HFFc6 (cell line): ENCODE measurements around the gene LTC4S. TPM values are rescaled to one million over a fixed set of nuclear protein-coding genes. Genes with fewer than 3 reads are reported as not detected.

Source experiments
- DNase-seq: peaks from one replicate; pipeline ENCODE4 v3.0.0-alpha.2; 2018
- H3K27ac Mint-ChIP-seq: 2 replicates; pipeline ENCODE4 v1.8.0; 2020; ENCODE audit warnings: mild to moderate bottlenecking, mixed read lengths
- H3K27me3 Mint-ChIP-seq: 2 replicates; pipeline ENCODE4 v1.8.0; 2021; ENCODE audit warnings: mild to moderate bottlenecking, moderate library complexity, mixed read lengths; ENCODE audit not compliant: insufficient read depth
- H3K36me3 Mint-ChIP-seq: 2 replicates; pipeline ENCODE4 v1.8.0; 2021; ENCODE audit warnings: low read depth, mixed read lengths
- H3K4me1 Mint-ChIP-seq: 2 replicates; pipeline ENCODE4 v1.8.0; 2020; ENCODE audit warnings: low read depth, mixed read lengths
- H3K4me3 Mint-ChIP-seq: 2 replicates; pipeline ENCODE4 v1.8.0; 2020; ENCODE audit warnings: mild to moderate bottlenecking, moderate library complexity, mixed read lengths
- H3K9me3 Mint-ChIP-seq: 2 replicates; pipeline ENCODE4 v1.8.0; 2020; ENCODE audit warnings: mild to moderate bottlenecking, mixed read lengths
- total RNA-seq, 6 experiments: library from RNA; stranded (reverse); fragmentation: NEBNext Ultra II Directional; extraction: Animal tissue kit (Norgen Biotek cat#: 25700); gene quantifications; 2 replicates in 1 of 6; 3 replicates in 5 of 6; pipeline ENCODE4 v1.2.3, GENCODE V29; 2021
- TF ChIP-seq, protein P1 (sequence below): fragments of 200-600 bp; sonication (generic); IDR thresholded peaks from 2 replicates; pipeline ENCODE4 v1.5.0; 2021; ENCODE audit warnings: antibody characterized with exemption, mild to moderate bottlenecking

The LTC4S gene
- total RNA-seq, 6 experiments from 2014 or later = not detected

DNA sequence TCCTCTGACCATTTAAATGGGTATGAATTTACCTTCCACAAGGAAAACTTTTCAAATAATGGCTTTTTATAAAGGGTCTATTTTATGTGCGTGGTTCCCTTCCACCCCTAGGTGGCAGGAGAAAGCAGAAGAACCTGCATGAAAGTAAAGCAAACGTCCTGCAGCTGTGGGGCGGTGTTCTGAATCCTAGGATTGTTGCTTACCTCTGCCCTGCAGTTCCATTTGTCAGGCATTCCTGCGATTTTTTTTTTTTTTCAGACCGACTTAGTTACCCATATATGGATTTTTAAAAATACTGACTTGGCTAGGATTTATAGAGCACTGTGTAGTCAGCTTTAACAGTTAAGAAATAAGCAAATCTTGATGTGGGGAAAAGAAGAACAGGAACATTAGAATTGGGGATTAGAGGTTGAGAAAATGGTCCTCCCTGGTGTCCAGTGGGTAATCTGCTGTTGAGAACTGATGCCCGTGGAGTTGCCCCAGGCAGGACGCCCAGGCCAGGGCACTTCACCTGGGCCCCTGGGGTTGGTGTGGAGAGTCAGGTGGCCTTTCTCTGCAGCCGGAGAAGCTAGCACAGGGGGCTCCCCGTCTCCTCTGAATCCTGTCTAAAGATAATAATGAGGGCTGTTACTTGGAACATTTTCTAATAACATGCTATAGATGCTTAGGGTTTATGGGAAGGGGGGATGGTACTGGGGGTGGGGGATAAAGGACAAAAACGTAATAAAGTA is 30.4 kb upstream of the LTC4S start:
- H3K4me1 Mint-ChIP-seq = peaks cover 82% of the 10 kb centered on the region
- peak overlapping the region; percentile 44 for H3K4me3 Mint-ChIP-seq
- H3K27me3 Mint-ChIP-seq = no peaks in the 10 kb centered on the region
- TF ChIP-seq, protein P1, sequence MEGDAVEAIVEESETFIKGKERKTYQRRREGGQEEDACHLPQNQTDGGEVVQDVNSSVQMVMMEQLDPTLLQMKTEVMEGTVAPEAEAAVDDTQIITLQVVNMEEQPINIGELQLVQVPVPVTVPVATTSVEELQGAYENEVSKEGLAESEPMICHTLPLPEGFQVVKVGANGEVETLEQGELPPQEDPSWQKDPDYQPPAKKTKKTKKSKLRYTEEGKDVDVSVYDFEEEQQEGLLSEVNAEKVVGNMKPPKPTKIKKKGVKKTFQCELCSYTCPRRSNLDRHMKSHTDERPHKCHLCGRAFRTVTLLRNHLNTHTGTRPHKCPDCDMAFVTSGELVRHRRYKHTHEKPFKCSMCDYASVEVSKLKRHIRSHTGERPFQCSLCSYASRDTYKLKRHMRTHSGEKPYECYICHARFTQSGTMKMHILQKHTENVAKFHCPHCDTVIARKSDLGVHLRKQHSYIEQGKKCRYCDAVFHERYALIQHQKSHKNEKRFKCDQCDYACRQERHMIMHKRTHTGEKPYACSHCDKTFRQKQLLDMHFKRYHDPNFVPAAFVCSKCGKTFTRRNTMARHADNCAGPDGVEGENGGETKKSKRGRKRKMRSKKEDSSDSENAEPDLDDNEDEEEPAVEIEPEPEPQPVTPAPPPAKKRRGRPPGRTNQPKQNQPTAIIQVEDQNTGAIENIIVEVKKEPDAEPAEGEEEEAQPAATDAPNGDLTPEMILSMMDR = peak; percentile 92
- no peaks in the 10 kb centered on the region for H3K9me3 Mint-ChIP-seq
- H3K36me3 Mint-ChIP-seq = peaks cover 12% of the 10 kb centered on the region
- DNase-seq = peak; percentile 82
- H3K27ac Mint-ChIP-seq = peak overlapping the region; percentile 93

DNA sequence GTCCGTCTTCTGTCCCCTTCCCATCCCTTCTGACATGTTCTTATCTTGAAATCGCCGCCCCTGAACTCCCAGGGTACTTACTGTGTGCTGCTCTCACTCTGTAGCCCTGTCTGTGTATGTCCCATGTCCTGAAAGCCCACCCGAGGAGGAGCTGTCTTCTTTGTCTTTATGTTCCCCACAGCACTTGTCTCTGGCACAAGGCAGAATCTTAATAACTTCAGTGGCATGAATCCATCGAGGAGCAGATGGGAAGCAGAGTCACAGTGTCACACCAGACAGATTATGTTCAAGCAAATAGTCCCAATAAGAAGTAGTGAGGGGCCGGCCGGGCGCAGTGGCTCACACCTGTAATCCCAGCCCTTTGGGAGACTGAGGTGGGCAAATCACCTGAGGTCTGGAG is 29.7 kb upstream of the LTC4S start:
- Mint-ChIP-seq H3K4me3 (peak overlapping the region; percentile 44), H3K36me3 (peaks cover 15% of the 10 kb centered on the region), H3K9me3 (no peaks in the 10 kb centered on the region), H3K27ac (peak overlapping the region; percentile 93), H3K4me1 (peaks cover 80% of the 10 kb centered on the region), H3K27me3 (no peaks in the 10 kb centered on the region)
- TF ChIP-seq, protein P1 = no peak
- no peak for DNase-seq

DNA sequence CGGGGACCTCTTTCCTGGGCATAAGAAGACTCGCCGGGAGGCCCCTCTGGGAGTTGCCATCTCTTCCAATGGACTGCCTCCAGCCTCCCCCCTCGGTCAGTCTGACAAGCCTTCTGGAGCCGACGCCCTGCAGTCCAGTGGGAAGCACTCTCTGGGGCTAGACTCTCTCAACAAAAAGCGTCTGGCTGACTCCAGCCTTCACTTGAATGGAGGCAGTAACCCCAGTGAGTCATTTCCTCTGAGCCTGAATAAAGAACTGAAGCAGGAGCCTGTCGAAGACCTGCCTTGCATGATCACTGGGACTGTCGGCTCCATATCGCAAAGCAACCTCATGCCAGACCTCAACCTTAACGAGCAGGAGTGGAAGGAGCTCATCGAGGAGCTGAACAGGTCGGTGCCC is 28.4 kb upstream of the LTC4S start:
- H3K4me1 Mint-ChIP-seq = peaks cover 67% of the 10 kb centered on the region

DNA sequence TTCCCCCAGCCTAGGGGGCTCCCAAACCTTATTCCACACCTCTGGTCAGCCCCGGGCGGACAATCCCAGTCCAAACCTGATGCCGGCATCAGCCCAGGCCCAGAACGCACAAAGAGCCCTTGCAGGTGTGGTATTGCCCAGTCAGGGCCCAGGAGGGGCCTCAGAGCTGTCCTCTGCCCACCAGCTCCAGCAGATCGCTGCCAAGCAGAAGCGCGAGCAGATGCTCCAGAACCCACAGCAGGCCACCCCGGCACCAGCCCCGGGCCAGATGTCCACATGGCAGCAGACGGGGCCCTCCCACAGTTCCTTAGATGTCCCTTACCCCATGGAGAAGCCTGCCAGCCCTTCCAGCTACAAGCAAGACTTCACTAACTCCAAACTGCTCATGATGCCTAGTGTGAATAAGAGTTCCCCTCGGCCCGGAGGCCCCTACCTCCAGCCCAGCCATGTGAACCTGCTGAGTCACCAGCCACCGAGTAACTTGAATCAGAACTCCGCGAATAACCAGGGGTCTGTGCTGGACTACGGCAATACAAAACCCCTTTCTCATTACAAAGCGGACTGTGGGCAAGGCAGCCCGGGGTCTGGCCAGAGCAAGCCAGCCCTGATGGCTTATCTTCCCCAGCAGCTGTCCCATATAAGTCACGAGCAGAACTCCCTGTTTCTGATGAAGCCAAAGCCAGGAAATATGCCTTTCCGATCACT is 27.6 kb upstream of the LTC4S start:
- Mint-ChIP-seq H3K4me3 (peak overlapping the region; percentile 70), H3K27me3 (no peaks in the 10 kb centered on the region), H3K27ac (peak overlapping the region; percentile 93), H3K9me3 (no peaks in the 10 kb centered on the region), H3K36me3 (peaks cover 18% of the 10 kb centered on the region), H3K4me1 (peaks cover 63% of the 10 kb centered on the region)
- TF ChIP-seq, protein P1 = no peak
- no peak for DNase-seq

More for the DNA sequence above, 28.4 kb upstream of the LTC4S start:
- H3K9me3 Mint-ChIP-seq = no peaks in the 10 kb centered on the region
- peak overlapping the region; percentile 70 for H3K4me3 Mint-ChIP-seq
- H3K27me3 Mint-ChIP-seq = no peaks in the 10 kb centered on the region
- peak overlapping the region; percentile 93 for H3K27ac Mint-ChIP-seq
- peak; percentile 83 for DNase-seq
- peaks cover 18% of the 10 kb centered on the region for H3K36me3 Mint-ChIP-seq
- TF ChIP-seq, protein P1 = no peak

DNA sequence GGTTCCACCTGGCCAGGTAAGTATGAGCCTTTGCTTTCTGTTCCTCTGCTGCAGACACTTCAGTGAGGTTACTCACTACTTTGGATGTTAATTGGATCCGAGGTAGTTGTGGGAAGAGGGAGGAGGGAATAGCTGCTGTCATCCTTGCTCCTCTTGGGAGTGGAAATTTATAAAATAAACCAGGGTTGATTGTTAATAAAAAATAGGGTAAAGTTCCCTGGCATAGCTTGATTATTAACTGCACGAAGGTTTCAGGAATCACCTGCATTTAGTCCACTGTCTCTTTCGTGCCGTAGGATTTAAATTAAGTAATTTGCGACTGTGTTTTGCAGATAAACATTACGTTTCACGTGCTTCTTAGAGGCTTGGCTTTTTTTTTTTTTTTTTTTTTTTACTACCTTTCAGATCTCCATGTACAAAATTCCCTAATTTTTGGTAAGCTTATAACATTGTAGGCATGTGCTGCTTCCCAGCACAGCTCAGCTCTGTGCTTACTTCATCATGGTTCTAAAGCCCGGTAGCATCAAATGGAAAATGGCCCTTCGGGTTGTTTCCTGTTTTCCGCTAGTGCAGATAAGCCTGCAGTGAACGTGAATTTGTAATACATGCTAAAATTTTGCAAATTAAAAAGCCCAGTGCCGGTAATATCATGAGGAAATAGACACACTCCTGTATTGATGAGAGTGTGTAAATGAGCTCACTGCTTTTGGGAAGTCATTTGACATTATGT is 26.9 kb upstream of the LTC4S start:
- no peaks in the 10 kb centered on the region for H3K27me3 Mint-ChIP-seq
- no peaks in the 10 kb centered on the region for H3K9me3 Mint-ChIP-seq
- TF ChIP-seq, protein P1 = no peak
- no peak for DNase-seq
- H3K36me3 Mint-ChIP-seq = peaks cover 18% of the 10 kb centered on the region
- peak overlapping the region; percentile 56 for H3K4me3 Mint-ChIP-seq
- peak overlapping the region; percentile 93 for H3K27ac Mint-ChIP-seq
- peaks cover 57% of the 10 kb centered on the region for H3K4me1 Mint-ChIP-seq
